Measurements from ENCODE around the gene DISP3.

The DISP3 gene

DNA sequence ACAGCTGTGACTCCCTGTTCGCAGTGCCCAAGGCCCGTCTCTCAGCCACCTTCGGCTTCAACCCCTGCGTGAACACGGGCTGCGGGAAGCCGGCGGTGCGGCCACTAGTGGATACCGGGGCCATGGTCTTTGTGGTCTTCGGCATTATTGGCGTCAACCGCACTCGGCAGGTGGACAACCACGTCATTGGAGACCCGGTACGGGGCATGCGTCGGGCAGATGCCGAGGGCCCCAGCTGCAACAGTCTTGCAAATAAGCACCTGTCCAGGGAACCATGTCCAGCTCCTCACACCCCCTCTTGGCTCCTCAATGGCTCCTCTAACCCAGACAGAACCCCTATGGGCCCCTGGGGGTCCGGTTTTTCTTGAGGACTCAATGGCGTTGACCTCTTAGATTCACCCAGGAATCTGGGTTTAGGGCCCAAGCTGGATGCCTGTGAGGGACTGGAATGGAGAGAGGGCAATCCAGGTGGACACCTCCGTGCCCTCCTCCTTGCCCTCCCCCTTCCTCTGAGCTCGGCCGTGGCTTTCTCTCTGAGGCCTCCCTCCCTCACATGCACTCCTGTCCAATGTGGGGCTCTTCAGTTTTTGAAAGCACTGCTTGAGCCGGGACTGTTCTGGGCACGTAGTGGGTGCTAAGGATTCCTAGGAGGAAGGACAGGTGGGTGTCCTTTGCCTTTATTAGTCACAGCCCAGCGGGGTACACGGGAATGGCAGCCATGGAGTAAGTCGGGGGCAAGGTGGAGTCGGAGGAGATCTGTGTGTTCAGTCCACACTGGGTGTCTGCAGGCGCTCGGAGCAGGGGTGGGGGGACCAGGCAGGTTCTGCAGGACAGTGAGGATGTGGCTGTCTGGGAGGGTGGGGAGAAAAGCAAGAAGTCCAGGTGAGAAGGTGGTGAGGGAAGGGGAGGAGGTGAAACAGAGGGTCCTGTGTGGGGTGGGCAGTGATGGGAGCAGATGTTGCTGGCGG is 51.1 kb downstream of the DISP3 start:
- H3K27me3 Mint-ChIP-seq = no peaks in the 10 kb centered on the region
- CTCF ChIA-PET = no interaction called here
- no peaks in the 10 kb centered on the region for H3K36me3 Mint-ChIP-seq

DNA sequence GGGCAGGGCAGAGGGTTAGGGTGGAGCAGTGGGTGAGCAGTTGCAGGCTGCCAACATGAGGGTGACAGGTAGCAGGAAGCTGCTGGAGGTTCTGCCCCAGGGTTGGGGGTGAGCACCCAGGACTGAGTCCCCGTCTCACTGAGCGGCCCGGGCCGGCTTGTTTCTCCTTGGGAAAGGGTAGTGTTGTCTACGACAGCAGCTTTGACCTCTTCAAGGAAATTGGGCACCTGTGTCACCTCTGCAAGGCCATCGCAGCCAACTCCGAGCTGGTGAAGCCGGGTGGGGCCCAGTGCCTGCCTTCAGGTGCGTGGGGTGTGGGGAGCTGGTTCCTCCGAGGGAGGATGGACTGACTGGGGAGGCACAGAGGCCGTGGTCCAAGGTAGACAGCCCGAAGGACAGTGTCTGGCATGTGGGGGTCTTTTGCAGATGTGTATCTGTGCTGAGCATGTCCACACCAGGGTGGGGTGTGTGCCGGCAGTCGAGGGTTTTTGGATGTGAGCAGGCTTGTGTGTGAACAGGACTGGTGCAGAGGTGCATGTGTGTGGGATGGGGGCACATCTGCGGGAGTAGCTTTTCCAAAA is 51.9 kb downstream of the DISP3 start:
- Mint-ChIP-seq H3K4me3 (no peak overlapping the region), H3K27ac (no peak overlapping the region), H3K4me1 (no peaks in the 10 kb centered on the region), H3K9me3 (no peaks in the 10 kb centered on the region), H3K36me3 (no peaks in the 10 kb centered on the region), H3K27me3 (no peaks in the 10 kb centered on the region)
- CTCF ChIA-PET = no interaction called here
- no peak for DNase-seq

More for the DNA sequence above, 51.1 kb downstream of the DISP3 start:
- Mint-ChIP-seq H3K9me3 (no peaks in the 10 kb centered on the region), H3K4me3 (no peak overlapping the region), H3K27ac (no peak overlapping the region), H3K4me1 (no peaks in the 10 kb centered on the region)
- no peak for DNase-seq

DNA sequence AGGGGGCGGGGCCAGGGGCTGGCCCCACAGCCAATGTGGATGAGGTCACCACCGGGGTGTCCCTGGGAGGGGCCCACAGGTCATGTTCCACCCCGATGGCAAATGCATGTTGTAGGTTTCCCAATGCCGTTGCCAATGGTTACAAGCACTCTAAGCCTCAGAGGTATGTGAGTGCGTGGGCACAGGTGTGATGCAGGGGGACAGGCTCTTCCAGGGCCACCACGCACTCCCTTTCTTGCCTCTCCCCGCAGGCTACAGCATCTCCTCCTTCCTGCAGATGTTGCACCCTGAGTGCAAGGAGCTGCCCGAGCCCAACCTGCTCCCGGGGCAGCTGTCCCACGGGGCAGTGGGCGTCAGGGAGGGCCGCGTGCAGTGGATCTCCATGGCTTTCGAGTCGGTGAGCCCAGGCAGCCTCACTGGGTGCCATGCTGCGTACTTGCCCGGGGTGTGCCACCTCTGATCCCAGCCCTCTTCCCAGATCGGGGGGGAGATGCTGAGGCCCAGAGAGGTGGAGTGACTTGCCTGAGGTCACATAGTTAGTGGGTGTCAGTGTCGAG is 52.4 kb downstream of the DISP3 start:
- no peaks in the 10 kb centered on the region for H3K9me3 Mint-ChIP-seq
- no peak overlapping the region for H3K27ac Mint-ChIP-seq
- no peaks in the 10 kb centered on the region for H3K27me3 Mint-ChIP-seq
- no peak overlapping the region for H3K4me3 Mint-ChIP-seq
- no peaks in the 10 kb centered on the region for H3K4me1 Mint-ChIP-seq
- DNase-seq = no peak
- CTCF ChIA-PET = no interaction called here
- H3K36me3 Mint-ChIP-seq = no peaks in the 10 kb centered on the region

DNA sequence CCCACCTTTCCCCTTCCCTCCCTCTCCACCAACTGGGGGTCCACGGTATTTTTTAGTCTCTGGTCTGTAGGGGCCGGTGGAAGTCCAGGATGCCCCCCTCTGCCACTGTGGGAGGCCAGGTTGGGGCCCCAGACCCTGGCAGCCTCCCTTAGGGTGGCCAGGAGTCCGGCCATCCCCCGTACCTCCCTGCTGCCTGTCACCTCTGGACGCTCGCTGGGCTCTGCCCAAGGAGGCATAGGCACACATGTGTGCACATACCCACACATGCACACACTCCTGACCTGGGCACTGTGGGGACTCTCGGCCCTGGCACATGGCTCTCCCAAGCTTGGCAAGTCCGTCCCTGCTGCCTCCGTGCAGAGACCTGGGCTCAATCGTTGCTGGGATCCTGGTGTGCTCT is 53.0 kb downstream of the DISP3 start:
- DNase-seq = no peak
- CTCF ChIA-PET = no interaction called here
- Mint-ChIP-seq H3K36me3 (no peaks in the 10 kb centered on the region), H3K9me3 (no peaks in the 10 kb centered on the region), H3K27ac (no peak overlapping the region), H3K4me1 (no peaks in the 10 kb centered on the region), H3K27me3 (no peaks in the 10 kb centered on the region), H3K4me3 (no peak overlapping the region)

DNA sequence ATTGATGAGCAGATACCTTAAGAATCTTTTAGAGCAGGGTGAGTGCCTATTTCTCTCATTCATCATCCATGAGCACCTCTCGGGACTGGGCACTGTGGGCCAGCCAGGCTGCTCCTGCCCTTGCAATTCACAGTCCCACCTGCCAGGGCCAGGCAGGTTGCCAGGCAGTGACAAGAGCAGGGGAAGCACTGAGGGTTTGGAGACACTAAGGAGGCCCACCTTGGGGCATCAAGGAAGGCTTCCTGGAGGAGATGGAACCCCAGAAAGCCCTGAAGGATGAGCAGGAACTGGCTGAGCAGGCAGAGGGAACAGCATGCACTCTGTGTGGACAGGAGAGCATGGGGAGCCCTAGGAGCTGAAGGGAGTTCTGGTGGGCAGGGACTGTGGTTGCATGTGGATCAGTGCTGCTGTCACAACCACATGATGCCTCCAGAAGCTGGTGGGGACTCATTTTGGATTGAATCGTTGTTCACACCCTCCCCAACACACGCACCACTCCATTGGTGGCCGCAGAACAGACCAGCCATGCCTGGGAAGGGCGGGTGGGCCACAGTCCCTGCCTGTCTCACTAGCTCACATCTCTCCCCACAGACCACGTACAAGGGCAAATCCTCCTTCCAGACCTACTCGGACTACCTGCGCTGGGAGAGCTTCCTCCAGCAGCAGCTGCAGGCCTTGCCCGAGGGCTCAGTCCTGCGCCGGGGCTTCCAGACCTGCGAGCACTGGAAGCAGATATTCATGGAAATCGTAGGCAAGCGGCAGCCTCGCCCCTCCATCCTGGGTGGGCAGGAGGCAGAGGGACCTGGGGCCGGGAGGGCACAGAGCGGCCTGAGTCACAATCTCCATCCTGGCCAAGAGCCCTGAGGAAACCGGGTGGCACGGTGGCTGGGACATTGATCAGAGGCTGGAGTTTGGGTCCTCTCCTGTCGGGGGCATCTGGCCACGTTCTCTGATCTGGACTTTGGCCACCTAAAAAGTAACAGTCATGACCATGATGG is 55.1 kb downstream of the DISP3 start:
- no peak overlapping the region for H3K4me3 Mint-ChIP-seq
- H3K4me1 Mint-ChIP-seq = no peaks in the 10 kb centered on the region
- H3K9me3 Mint-ChIP-seq = no peaks in the 10 kb centered on the region
- H3K27me3 Mint-ChIP-seq = no peaks in the 10 kb centered on the region
- no peak overlapping the region for H3K27ac Mint-ChIP-seq
- no peaks in the 10 kb centered on the region for H3K36me3 Mint-ChIP-seq
- CTCF ChIA-PET = no interaction called here
- no peak for DNase-seq

DNA sequence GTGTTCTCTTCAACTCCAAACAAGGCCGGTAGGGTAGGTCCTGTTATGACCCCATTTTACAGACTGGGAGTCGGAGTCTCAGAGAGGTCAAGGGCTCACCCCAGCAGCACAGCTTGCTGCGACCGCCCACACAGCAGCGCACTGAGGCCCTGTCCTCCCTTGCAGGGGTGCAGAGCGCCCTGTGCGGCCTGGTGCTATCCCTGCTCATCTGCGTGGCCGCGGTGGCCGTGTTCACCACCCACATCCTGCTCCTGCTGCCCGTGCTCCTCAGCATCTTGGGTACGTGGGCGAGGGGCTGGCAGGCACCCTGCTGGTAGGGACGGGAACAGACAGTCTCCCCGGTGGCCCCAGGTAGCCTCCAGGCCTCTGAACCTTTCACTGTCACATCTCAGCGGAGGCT is 55.9 kb downstream of the DISP3 start:
- no peak for DNase-seq
- Mint-ChIP-seq H3K27ac (no peak overlapping the region), H3K4me3 (no peak overlapping the region), H3K9me3 (no peaks in the 10 kb centered on the region), H3K27me3 (no peaks in the 10 kb centered on the region), H3K4me1 (no peaks in the 10 kb centered on the region), H3K36me3 (no peaks in the 10 kb centered on the region)
- CTCF ChIA-PET = no interaction called here

DNA sequence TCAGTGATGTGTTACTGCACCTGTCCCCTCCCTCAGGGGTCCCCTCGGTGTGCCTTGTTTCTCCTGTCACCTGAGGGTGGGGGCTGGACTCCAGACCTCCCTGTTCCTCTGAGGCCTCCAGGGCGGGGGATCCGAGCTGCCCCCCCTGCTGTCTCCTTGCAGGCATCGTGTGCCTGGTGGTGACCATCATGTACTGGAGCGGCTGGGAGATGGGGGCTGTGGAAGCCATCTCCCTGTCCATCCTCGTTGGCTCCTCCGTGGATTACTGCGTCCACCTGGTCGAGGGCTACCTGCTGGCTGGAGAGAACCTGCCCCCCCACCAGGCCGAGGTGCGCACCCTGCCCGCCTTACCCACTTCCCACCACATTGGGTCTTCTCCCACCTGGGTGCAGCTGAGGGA is 56.4 kb downstream of the DISP3 start:
- Mint-ChIP-seq H3K9me3 (no peaks in the 10 kb centered on the region), H3K27me3 (peaks cover 2% of the 10 kb centered on the region), H3K36me3 (no peaks in the 10 kb centered on the region), H3K4me1 (no peaks in the 10 kb centered on the region), H3K4me3 (no peak overlapping the region), H3K27ac (no peak overlapping the region)
- CTCF ChIA-PET = no interaction called here
- no peak for DNase-seq

DNA sequence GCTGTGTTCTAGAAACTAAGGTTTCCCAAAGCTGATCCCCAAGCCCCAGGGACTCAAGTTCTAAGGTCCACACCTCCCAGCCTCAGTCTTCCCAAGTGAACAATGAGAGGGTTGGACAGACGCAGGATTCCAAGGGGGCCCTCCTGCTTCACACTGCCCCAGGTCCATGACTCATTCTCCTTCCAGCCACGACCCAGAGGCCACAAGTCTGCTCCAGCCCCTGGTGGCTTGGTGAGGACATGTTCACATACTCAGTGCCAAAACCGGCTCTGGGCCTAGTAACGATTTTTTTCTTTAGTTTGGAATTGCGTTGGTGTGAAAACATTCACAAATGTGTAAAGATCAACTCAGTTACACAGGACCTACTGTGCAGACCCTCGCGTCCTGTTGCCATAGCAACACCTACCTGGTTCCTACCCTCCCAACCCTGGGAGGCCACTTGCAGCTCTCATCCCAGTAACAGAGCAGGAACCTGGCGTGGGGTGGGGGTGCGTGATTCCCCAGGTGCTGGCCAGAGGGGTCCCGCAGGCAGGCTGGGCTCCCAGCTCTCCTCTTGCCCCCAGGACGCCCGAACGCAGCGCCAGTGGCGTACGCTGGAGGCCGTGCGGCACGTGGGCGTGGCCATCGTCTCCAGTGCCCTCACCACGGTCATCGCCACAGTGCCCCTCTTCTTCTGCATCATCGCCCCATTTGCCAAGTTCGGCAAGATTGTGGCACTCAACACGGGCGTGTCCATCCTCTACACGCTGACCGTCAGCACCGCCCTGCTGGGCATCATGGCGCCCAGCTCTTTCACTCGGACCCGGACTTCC is 57.0 kb downstream of the DISP3 start:
- Mint-ChIP-seq H3K4me1 (no peaks in the 10 kb centered on the region), H3K27ac (no peak overlapping the region), H3K36me3 (no peaks in the 10 kb centered on the region), H3K9me3 (no peaks in the 10 kb centered on the region), H3K27me3 (peaks cover 4% of the 10 kb centered on the region), H3K4me3 (no peak overlapping the region)
- no peak for DNase-seq
- CTCF ChIA-PET = no interaction called here

DNA sequence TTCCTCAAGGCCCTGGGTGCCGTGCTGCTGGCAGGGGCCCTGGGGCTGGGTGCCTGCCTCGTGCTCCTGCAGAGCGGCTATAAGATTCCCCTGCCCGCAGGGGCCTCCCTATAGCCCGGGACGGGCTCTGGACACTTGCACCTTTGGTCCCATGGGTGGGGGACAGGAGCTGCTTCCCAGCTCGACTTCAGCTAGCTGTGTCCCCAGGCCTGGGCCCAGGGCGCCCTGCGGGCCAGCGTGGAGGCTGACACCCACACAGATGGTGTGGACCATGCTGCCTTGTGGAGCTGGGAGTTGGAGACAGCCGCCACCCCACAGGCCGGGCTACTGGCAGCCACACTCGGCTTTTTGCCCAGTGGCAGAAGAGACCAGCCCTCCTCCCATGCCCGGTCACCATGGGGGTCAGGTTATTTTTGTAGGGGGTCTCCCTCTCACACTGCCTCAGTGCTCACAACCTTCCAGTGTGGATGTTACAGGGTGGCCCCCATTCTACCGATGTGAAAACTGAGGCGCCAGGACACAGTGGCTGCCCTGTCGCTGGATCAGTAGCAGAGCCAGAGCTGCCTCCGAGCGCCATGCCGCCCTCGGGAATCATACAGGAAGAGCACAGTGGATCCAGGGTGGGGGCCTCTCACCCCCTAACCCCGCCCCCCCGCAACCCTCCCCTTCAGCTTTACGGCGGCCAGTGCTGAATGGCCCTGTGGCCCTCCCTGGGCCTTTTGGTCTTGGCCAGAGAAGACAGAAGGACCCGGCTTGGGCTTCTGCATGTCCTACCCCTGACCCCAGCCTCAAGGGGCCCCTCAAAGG is 57.8 kb downstream of the DISP3 start:
- no peak overlapping the region for H3K27ac Mint-ChIP-seq
- CTCF ChIA-PET = no interaction called here
- peaks cover 4% of the 10 kb centered on the region for H3K27me3 Mint-ChIP-seq
- no peak for DNase-seq
- no peak overlapping the region for H3K4me3 Mint-ChIP-seq
- no peaks in the 10 kb centered on the region for H3K4me1 Mint-ChIP-seq
- no peaks in the 10 kb centered on the region for H3K9me3 Mint-ChIP-seq
- no peaks in the 10 kb centered on the region for H3K36me3 Mint-ChIP-seq

DNA sequence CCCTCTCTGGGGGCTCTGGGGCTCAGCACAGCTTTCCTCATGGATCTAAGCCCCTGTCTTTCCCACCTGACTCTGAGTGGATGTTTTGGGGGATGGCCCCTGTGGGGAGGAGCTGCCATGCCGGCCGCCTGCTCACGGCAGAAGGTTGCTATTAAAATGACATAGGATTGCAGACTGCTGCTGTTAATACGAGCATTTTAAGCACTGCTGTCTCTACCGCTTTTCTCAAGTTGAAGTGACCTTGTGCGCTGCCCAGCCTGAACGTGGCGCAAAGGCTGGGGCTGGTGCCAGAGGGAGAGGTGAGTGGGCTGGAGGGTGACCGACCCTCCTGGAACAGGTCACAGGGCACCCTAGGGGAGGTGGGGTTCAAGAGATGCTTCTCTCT is 58.4 kb downstream of the DISP3 start:
- peaks cover 6% of the 10 kb centered on the region for H3K27me3 Mint-ChIP-seq
- CTCF ChIA-PET = no interaction called here

DNA sequence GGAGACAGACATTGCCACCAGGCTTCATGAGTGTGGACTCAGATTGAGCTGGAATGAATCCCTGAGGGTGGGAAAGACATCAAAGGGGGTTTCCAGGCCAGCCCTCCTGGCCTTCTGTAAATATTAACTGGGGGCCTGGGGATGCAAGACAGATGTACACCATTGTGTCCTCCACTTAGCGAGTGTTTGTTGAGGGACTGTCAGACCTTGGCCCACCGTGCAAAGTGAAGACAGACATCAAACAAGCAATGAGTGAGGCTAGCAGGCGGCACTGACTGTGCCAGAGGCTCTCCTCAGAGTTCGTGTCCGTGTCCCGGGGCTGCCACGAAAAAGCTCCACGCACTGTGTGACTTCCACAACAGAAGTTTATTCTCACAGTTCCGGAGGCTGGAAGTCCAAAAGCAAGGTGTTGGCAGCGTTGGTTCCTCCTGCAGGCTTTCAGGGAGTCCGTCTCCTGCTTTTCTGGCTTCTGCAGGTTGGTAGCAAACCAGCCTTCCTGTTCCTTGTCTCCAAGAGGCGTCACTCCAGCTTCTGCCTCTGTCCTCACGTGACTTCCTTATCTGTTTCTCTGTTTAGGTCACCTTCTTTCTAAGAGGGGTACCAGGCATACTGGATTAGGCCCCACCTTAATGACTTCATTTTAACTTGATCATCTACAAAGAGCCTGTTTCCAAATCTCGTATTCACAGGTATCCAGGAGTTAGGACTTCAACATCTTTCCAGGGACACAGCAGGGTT is 59.1 kb downstream of the DISP3 start:
- Mint-ChIP-seq H3K27ac (no peak overlapping the region), H3K4me1 (no peaks in the 10 kb centered on the region), H3K27me3 (peaks cover 8% of the 10 kb centered on the region), H3K9me3 (no peaks in the 10 kb centered on the region), H3K4me3 (no peak overlapping the region), H3K36me3 (no peaks in the 10 kb centered on the region)
- CTCF ChIA-PET = no interaction called here
- DNase-seq = no peak

More for the DNA sequence above, 58.4 kb downstream of the DISP3 start:
- no peak for DNase-seq
- Mint-ChIP-seq H3K4me3 (no peak overlapping the region), H3K36me3 (no peaks in the 10 kb centered on the region), H3K9me3 (no peaks in the 10 kb centered on the region), H3K4me1 (no peaks in the 10 kb centered on the region), H3K27ac (no peak overlapping the region)

DNA sequence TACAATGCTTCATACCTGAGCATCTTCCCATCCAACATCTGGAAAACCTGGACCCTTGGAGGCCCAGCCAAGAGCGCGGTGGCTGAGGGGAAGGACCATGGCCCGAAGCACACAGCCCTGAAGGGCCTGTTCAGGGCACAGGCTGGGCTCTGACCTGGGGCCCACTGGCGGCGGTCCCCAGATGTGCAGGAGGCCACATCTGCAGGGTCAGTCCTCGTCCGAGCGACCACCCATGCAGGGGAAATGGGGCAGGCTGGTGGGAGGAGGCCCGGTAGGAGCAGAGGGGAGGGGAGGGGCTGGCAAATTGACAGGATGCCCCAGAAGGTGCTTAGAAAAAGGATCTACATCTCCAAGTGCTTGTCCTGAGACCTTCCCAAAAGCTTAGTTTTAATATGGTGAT is 59.9 kb downstream of the DISP3 start:
- Mint-ChIP-seq H3K9me3 (no peaks in the 10 kb centered on the region), H3K27me3 (peaks cover 8% of the 10 kb centered on the region), H3K36me3 (no peaks in the 10 kb centered on the region), H3K27ac (no peak overlapping the region), H3K4me1 (no peaks in the 10 kb centered on the region), H3K4me3 (no peak overlapping the region)
- CTCF ChIA-PET = interaction anchor here (1.1 kb wide), 1 partner anchor 501 kb away, joined by 3 read pairs; no protein-coding TSS in a partner anchor
- no peak for DNase-seq
